Activated effector memory CD4-positive, alpha-beta T cell treated with Interleukin-2 at 50 U/mL for 16 hours (primary cell): ENCODE data around the gene EXOC8.
"Not testable (repeated sequence)": the region's sequence is repeated elsewhere in the genome, so short reads cannot be mapped to it uniquely, and the experiment has no call there.

ENCODE experiments used
- DNase-seq: peaks from one replicate; pipeline ENCODE4 v3.0.0-alpha.2; 2020

EXOC8 gene

DNA sequence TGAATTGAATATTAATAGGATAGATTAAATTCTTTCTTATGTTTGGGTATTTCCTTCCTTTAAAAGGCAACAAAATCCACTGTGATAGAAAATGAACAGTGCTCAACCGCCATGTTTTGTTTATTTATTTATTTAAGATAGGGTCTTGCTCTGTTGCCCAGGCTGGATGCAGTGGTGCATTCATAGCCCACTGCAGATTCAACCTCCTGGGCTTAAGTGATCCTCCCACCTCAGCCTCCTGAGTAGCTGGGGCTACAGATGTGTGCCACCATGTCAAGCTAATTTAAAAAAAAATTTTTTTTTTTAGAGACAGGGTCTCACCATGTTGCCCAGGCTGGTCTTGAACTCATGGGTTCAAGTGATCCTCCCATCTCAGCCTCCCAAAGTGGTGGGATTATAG lies 11.2 kb upstream of the EXOC8 start:
- not testable (repeated sequence) for DNase-seq

DNA sequence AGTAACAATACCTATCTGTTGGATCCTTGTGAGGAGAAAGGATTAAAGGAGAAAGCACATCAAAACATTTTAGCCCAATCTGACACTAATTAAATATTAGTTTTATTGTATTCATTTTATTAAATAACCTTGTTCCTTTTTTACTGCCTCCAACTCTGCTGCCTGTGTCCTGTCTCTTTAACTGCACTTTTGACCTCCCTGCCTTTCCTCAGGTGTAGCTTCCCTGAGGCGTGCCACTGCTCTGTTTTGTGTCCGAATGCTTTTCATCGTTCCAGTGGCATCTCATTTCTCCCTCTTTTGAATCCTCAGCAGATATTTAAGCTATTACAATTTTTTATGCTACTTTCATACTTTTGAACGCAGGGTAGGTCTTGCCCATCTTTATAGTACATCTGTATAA lies 10.8 kb upstream of the EXOC8 start:
- no peak for DNase-seq

DNA sequence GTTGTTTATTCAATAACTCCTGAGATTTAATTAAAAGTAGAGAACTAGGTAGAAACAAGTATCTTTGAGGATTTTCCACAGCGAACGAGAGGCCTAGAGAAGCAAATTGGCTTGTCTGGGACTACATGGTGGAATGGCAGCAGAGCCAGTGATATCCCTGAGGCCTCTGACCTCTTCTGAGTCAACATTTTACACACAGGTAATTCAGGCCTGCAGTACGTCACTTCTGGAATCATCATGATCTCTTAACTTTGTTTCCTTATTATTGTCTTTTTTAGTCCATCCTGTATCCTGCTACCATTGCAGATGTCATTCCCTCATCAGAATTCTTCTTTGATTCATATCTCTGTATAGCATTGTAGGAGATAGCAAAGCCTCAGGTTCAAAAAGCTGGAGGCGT lies 10.3 kb upstream of the EXOC8 start:
- no peak for DNase-seq

DNA sequence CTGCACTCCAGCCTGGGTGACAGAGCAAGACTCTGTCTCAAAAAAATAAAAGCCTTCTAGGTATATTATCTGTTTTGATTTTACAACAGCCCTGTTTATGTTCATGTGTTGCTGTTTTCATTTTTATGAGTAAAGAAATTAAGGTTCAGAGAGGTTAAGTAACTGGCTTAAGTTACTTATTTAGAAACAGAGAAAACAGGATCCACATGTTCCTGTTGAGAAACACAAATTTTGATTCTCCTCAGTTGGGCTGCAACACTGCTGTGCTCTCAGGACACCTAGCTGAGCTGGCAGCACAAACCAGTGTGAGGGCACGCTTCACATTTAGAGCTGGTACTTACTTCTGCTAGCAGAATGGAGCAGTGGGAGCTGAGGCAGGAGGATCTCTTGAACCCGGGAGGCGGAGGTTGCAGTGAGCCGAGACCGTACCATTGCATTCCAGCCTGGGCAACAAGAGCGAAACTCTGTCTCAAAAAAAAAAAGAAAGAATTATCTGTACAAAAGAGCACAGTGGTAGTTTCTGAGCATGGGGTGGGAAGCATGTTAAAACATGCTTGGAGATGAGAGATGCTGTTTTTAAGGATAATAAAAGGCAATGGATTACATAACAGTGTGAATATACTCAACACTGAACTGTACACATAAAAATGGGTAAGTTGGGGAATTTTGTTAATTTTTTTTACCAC lies 2.8 kb upstream of the EXOC8 start:
- no peak for DNase-seq

GRCh38 chr1:231338270-231339128 lies 847 bp upstream of the EXOC8 start, which contains the start of gene SPRTN:
SPRTN (plus strand) TSS chr1:231338293; CDS start chr1:231338384, 91 bp downstream.
- DNase-seq, result no peak

DNA sequence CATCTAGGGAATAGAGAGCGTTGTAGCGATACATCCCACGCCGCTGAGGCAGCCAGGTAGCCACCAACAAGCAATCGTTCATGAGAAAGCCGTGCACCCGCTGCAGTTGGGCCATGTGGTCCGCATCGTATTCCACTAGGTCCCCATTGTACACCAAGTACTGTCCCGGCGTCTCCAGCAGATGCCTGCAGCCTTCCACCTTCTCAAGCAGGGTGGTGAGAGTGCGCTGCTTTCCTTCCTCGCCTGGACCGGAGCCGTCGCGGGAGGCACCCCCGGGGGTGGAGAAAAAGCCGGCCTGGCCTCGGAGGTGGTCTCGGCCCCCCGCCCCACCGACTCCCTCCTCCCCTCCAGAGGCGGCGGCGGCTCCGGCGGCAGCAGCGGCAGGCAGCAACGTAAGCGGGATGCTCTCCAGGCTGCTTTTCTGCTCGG lies 595 bp downstream of the EXOC8 start:
- no peak for DNase-seq

DNA sequence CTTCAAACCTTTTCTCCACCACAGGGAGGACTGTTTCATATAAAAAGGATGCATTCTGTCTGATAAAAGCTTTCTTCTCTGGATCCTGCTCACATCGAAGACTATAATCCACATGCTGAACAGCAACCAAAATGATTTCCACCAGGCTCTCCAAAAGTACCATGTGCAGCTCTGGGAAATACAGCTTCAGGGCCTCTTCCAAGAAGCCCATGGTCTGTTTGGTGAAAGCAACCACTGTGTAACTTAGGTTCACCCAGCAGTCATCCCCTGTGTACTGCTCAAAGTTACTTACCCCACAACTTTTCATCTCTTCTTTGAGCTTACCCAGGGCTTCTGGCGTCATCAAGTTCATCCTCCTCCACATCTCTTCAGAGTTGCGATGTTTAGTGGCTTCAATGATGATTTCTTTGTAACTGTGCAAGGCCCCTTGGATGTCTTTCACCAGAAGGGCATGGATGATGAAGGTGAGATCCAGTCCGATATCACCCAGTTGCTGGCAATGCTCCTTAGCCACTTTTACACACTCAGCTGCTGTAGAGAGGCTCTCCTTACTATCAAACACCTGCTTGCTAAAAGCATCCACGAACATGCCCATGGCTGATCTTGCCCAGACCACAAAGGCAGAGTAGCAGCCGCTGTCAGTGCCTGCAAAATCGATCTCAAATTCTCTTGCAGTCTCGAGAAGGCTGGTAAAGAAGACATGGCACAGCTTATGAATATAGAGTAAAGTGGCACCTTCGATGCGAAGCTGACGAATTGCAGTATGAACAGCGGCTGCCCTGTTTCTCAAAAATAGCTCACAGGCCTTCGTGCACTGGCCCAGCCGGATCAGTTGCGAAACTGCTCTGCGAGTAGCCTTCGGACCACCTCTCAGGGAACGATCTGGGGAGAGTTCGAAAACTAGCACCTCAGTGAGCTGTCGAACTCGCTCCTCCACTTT lies 1.7 kb downstream of the EXOC8 start:
- DNase-seq, result no peak

GRCh38 chr1:231334952-231335351 lies 2.7 kb downstream of the EXOC8 start:
- DNase-seq, result no peak

DNA sequence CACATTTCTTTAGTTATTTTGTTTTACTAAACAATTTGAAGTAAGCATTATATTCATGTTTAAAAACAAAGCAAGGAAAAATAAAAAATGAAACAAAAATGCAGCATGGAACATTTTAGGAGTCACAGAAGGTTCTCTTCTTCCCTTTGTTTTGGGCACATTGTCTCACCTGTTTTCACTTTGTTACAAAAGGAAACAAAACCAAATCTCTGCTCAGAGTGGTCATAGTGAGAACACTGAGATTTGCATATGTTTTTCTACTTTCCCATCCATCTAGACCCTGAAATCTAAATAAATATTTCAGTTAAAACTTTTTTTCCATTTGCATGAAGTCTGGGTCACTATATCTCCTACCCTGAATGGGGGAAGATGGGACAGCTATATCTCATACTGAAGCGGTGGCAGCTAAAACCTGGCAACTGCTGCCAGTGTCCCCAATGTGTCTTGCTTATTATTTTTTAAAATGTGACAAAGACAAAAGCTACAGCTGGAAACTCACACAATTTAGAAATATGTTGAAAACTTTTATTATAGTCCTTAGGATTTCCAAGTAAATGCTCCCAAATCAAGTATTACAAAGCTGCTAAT lies 3.5 kb downstream of the EXOC8 start:
- DNase-seq, result no peak

- DNase-seq, result no peak
These were observed 4.9 kb downstream of the EXOC8 start for GRCh38 chr1:231332761-231333160.

GRCh38 chr1:231329483-231329882 lies 8.2 kb downstream of the EXOC8 start:
- DNase-seq, result no peak

DNA sequence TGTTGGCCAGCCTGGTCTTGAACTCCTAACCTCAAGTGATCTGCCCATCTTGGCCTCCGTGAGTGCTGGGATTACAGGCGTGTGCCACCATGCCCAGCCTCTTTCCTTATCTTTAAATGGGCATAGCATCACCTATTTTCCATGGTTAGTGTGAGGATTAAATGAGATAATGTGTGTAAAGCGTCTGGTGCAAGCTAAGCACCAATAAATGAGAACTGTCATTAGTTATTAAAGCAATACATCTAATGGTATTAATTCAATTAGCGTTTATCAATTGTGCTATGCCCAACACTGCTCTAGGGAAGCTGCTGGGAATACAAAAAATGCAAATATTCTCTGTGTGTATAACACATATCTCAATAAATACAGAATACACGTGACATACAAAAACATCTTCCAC lies 10.0 kb downstream of the EXOC8 start:
- no peak for DNase-seq

DNA sequence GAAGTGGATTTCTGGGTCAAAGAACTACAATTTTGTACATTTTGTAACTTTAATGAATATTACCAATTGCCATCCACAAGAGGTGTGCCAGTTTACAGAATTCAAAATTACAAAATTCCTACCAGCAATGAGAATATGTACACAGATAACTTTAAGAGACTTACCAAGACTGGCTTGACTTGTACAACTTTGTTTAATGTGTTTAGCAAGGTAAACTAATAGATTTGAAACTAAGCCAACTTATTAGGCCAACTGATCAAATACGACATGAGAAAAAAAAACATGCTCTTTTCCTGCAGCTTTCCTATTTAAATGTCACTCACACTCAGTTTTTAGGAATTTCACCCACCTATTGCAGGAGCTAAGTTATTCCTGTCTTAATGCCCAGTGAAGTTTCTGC lies 11.4 kb downstream of the EXOC8 start:
- DNase-seq, result no peak

- no peak for DNase-seq
These were observed 13.0 kb downstream of the EXOC8 start for GRCh38 chr1:231324660-231325059.

- DNase-seq, result no peak
These were observed 14.6 kb downstream of the EXOC8 start for GRCh38 chr1:231322880-231323530.

DNA sequence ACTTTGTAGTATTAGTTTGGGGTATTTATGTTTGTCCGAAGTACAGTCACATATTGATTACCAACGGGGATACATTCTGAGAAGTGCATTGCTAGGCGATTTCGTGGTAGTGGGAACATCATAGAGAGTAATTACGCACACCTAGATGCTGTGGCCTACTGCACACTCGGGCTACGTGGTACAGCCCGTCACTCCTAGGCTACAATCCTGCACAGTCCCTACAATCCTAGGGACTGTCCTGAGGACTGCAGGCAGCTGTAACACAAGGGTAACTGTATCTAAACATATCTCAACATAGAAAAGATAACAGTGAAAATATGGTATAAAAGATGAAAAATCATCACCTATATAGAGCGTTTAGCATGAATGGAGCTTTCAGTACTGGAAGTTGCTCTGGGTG lies 18.6 kb downstream of the EXOC8 start:
- no peak for DNase-seq

DNA sequence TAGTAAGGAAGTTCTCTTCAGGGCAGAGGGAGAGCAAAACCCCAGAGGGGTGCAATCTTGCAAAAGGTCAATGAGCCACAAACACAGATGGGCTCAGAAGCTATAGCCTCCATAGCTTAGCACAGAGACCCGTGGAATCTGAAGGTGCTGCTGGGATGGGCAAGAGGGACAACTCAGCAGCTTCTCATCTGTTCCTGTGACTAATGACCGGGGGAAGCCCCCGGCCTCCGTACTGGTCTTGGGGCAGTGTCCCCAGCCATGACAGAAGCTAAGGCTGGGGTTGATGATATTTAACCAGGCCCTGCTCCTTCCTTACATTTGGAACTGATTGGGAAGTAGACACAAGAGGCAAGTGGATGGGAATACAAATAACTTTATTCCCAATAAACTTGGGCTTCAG lies 19.1 kb downstream of the EXOC8 start:
- no peak for DNase-seq

DNA sequence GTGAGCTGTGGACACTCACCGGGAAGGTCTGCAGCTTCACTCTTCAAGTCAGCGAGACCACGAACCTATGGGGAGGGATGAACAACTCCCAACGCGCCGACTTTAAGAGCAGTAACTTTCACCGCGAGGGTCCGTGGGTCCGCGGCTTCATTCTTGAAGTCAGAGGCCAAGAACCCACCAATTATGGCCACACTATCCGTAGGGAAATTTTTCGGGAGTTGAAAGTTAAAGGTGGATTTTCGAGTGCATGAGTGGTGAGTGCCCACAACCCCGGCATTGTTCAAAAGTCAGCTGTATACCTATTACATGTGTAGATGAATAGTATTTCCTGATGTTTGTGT lies 19.7 kb downstream of the EXOC8 start:
- DNase-seq, result no peak

GRCh38 chr1:231317306-231318014 lies 20.2 kb downstream of the EXOC8 start:
- DNase-seq, result no peak

- peak; percentile 9 for DNase-seq
These were observed 21.8 kb downstream of the EXOC8 start for GRCh38 chr1:231315887-231316286.

DNA sequence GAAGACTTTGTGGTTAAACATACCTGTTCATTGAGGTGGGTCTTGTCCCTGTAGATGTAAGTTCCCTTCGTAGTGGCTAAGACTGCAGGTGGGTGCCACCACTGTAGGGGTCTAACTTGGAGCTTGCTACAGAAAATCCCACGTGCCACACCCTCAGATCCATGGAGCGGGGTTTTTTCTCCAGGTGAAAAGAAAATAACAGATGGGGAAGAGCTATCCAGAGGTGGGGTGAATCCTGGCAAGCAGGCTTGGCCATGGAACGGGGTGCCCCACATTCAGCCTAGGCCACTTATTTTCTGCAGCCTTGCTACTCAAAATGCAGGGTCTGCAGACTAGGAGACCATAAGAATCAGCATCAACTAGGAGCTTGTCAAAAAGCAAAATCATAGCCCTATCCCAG lies 24.0 kb downstream of the EXOC8 start:
- no peak for DNase-seq

DNA sequence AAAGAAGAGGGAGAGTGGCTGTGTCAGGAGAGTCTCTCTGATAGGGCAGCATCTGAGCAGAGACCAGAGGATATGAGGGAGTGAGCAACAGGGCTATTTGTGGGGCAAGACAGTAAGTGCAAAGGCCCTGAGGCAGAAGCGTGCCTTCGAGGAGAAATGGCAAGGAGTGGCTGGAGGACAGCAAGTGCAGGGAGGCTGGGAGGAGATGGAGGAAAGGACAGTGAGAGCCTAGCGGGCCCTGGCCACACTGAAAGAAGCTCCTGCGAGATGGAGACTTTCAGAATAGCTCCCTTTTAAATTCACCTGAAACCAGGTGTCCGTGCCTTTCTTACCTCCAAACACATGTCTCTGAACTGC lies 25.2 kb downstream of the EXOC8 start:
- DNase-seq, result no peak
